ENCODE data around the gene TXNRD3.

Gene TXNRD3

DNA sequence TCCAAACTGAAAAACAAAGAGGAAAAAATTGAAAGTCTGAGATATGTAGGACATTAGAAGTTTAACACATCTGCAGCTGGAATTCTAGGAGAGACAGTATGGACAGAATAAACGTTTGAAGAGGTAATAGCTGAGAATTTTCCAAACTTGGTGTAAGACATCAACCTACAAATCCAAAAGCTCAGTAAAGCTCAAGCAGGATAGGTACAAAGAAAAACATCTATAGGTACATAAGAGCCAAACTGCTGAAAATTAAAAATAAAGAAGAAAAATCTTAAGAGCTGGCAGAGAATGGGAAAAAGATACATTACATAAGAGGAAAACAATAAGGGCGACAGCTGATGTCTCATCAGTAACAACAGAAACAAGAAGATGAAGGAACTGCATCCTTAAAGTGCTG is 73.4 kb downstream of the TXNRD3 start:
- no peak for DNase-seq

DNA sequence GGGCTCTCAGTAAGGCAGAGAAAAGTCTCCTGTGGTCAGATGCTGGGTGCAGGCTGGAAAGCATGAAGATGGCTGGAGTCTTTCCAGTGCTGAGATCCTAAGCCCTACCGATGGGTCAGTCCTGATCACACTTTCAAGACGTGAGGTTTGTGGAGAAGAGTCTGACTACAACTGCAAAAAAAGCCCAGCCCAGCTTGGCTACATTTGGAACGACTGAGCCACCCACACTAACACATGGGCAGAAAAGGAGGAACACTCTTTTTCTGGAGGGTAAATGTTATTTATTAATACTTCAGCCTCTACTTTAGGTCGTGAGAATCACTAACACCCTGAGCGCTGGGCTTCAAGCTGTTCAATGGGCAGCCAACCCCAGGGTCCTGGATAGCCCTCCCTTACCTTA is 74.2 kb downstream of the TXNRD3 start:
- no peak for DNase-seq

DNA sequence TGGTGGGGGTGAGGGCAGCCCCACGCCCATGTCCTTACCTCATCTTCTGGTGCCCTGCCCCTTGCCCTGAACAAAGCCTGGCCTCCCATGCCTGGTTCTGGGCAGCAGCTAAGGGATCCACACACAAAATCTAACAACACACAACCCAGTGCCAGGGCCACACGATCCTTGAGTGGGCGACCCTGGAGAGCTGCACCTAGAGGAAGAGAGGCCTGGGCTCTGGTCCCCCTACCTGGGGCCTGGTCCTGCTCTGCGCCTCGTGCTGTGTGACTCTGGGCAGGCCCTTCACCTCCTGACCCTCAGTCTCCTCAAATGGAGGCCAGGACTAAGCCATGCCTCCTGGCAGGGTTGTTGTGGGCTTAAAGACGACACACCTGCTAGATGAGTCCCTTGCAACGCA is 76.2 kb downstream of the TXNRD3 start:
- no peak for DNase-seq

DNA sequence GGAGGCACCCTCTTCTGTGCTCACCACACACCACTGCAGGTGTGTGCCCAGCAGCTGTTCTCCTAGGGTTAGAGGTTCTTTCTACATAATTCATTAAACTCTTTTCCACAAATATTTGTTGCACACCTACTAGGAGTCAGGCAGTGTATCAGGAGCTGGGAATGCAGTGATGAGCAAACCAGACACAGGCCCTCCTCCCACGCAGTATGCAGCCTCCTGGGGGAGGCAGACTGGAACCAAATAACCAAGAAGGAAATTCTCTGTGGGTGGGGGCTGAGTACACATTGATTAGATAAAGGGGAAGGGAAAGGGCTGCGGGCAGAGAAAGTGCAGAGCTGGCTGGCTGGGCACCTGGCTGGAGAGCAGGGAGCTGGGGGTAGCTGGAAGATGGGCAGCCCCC is 77.7 kb downstream of the TXNRD3 start:
- DNase-seq = no peak

DNA sequence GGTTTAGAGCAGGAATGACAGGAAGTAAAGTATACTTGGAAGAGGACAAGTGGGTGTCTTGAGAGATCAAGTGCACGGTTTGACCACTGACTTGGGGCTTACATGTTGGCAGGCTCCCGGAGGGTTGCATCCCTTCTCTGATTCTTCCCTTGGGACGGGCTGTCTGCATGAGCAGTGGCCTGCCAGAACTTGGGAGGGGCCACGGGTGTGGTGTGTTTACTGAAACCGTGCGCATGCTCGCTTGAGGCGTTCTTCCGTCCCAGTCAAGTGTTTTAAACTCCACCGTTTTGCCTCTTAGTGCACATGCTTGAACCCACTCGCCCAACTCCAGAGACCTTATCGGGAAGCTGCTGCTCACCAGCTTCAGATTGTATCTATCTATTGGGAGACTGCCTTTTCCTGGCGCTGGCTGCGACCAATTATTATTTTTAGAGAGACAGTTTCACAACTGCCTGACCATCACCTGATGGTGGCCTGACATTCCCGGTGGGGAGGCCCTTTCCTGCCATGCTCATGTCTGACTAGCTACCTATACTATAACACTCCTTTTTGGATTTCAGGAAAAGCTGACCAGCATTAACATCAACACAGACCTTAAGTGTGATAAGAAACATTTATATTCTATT is 81.3 kb downstream of the TXNRD3 start:
- no peak for DNase-seq

DNA sequence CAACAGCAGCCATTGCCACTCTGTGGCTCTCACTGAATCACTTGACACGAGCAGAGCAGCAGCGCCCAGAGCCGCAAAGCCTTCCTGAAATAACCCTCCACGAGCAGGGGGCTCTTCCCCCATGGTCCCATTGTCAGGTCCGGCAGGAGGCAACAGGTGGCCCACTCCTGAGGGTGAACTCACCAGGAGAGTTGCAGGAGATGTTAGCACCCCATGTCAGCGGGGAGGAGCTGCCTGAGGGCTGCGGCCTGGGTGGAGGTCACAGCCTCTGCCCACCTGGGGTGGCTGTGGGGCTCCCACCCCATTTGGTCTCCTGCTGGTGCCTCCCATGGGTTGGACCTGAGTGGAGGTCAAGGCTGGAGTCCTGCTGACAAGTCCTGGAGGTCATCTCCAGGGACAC is 83.8 kb downstream of the TXNRD3 start:
- DNase-seq = no peak

DNA sequence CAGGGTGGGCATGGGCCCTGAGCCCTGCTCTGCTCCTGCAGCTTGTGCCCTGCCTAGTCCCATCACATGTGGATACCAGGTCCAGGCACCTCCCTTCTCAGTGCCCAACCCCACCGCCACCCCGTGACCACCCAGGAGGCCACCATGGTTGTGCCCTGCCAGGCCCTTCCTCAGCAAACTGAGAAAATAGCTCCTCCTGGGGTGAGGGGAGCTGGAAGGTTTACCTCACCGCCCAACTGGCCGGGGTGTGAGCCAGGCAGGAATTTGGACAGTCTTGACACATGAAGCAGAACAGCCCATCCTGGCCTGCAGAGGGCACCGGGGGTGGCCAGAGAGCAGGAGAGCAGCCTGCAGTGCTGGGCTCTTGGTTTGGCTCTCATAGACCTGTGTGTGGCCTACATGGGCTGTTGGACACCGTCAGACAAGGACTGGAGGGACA is 84.8 kb downstream of the TXNRD3 start:
- no peak for DNase-seq

DNA sequence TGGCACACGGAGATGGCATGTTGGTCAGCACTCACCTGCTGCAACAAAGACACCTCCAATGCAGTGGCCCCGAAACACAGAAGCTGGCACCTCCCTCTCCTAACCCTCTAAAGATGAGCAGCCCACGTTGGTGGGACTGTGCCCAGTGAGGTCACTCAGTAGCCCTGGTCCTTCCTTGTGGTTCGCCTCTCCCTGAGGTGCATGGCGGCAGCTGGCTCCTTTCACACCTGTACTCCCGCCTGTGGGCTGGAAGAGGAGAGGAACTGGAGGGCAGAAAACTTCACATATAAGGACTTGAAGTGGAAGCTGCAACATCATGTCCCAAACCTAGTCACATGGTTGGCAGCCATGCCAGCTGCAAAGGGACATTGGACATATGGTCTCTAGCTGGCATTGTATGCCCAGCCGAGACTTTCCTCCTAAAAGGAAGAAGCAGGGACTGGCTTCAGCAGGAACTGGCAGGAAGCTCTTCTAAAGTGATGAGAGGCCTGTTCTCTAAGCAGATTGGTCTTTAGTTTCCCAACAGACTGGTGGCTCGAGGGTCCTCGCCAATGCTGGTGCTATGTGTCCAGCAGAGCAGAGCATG is 85.4 kb downstream of the TXNRD3 start:
- no peak for DNase-seq

DNA sequence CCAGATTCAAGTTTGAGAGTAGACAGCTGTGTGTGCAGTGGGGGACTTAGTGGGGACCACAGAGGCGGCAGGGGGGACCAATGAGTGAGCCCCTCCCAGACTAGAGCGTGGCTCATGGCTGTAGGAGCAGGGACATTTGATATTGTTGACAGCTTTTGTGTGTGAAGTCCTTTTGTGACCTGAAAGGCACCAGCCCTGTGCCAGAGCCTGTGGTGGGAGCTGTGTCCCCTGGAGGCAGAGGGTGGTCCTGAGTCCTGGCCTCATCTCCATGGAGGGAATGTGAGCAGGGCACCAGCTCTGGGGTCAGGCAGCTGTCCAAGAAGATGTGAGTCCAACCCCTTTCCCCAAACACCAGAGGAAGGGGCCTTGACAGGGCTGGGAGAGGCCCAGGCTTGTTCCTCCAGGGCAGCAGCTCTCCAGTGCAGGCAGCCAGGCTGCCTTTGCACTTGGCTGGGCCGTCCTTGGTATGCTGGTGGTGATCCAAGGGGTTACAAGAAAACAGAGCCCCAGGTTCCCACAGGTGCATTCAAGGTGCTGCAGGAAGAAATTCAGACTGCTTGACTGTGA is 86.1 kb downstream of the TXNRD3 start:
- no peak for DNase-seq

DNA sequence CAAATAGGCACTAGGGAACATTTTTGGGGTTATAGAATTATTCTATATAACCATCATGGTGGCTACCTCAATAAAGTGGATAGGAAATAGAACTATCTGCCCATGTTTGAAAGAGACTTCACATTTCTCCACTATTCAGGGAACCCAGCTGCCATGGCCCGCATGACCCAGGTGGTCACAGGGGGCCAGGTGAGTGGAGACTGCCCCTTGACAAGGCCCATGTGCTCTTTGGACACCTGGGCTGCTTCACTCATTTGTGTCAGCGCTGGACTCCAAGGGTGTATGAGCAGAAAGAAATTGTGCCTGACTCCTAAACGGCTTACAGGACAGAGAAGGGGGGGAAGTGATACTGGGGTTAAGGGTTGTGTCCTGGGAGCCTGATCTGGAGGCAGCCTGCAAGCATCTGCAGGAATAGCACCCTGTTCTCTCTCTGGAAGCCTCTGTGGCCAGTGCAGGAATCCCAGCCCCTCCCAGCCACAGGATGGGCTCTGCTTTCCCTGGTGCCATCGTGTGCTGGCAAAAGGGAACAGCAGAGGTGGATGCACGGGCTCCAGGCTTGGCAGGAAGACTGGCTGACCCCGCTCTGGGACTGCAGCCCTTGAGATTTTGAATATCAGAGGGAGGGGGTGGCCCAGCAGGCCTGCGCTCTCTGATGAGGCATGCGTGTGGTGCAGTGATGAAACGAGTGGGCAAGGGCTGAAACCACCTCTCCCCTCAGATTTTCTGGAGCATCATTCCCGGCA is 87.1 kb downstream of the TXNRD3 start:
- DNase-seq = no peak

DNA sequence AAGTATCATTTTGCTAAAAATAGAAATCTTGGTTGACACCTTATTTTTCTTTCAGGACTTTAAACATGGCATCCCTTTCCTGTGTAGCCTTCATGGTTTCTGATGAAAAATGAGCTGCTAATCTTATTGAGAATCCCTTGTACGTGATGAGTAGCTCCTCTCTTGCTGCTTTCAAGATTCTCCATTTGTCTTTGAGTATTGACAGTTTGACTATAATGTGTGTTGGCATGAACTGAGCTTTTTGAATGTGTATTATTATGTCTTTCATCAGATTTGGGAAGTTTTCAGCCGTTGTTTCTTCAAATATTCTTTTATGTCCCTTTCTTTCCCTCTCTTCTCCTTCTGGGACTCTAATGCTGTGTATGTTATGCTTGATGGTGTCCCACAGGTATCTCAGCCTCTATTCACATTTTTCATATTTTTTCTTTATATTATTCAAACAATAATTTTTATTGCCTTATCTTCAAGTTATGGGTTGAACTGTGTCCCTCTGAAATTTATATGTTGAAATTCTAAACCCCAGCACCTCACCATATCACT is 92.1 kb downstream of the TXNRD3 start:
- DNase-seq = no peak

DNA sequence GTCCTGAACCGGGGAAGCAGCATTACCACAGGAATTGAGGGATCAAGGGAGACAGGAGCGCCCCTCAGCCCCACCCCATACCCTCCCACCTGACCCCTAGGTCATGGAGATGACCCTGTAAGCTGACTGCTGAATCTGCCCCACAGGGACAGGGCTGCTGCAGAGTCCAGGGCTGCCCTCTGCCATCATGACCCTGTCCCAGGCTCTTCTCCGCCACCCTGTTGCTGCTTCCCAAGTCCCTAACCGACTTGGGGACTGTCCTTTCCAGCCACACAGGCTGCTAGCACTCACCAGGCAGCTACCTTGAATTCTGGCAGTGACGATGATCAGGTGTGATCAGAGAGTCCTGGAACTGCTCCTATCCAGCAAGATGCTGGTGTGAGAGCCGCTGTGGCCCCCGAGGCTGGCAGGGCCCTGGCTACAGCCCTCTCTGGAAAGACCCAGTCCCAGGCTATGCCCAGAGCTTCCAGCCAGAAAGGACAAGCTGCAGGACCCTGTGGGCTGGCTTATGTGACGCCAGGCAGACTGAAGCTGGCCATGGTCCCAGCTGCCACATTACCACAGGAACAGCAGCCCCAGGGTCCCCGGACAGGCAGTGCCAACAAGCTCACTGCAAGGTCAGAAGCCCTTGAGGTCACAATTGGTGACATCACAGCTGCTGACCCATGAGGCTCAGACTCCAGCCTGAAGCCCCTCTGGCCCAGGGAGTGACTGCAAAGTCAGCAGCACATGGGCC is 96.4 kb downstream of the TXNRD3 start, which contains the start of gene C3orf22:
Gene C3orf22, minus strand, starts transcription at position 597 of the 736 bp plus-strand sequence. CDS start 5,542 bp downstream, outside the sequence.
- DNase-seq = no peak

DNA sequence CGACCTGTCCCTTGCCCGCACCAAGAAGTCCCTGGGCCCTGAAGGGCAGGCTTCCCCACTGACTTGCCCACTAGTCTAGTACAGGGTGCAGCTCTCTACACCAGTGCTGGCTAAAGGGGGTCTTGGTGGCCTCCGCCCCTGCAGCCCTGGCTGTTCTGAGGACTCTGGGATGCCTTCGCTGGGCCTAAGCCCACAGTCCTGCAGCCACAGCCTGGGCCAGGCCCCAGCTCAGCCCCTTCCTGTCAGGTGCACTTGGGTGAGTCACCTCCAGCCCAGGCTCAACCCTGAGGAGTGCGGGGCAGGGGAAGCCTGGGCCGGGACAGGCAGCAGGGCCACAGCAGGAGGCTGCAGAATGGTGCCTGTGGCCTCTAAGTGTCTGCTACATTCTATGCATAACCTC is 97.2 kb downstream of the TXNRD3 start:
- no peak for DNase-seq

DNA sequence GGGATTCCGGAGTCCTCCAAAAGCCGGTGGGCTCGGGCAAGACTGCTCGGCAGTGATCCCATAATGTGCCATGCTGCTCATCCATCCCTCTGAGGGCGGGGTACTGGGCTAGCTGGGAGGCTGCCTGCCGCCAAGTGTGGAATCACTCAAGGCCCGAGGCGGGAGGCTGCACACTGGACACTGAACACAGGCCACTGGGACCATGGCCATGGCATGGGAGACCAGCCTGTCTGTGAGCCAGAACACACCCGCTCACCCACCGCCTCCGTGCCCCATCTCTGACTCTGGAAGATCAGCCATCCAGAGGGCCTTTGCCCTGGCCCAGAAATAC is 97.5 kb downstream of the TXNRD3 start:
- DNase-seq = no peak
